ENCODE measurements around the gene LRRC27. TPM values are rescaled to one million over a fixed set of nuclear protein-coding genes. Genes with fewer than 3 reads are reported as not detected.

Gene LRRC27
- total RNA-seq, 1 donor from 2014 or later: 5.8 TPM

GRCh38 chr10:132319853-132320653 is 11.9 kb upstream of the LRRC27 start:
- peak; percentile 70 for DNase-seq (ENCODE audit: low read depth)
- no peak for TF ChIP-seq CTCF (conservative IDR thresholded peaks at IDR 0.05; ENCODE audit: low read depth, low read length)
- H3K4me3 ChIP-seq (ENCODE audit: low read depth, low read length): no peak overlapping the region

- H3K4me3 ChIP-seq (ENCODE audit: low read depth, low read length): no peak overlapping the region
- TF ChIP-seq CTCF (conservative IDR thresholded peaks at IDR 0.05; ENCODE audit: low read depth, low read length): no peak
- no peak for DNase-seq (ENCODE audit: low read depth)
Observed at GRCh38 chr10:132320654-132321469, 11.1 kb upstream of the LRRC27 start.

GRCh38 chr10:132321726-132322125 is 10.3 kb upstream of the LRRC27 start:
- TF ChIP-seq CTCF (conservative IDR thresholded peaks at IDR 0.05; ENCODE audit: low read depth, low read length): no peak
- no peak overlapping the region for H3K4me3 ChIP-seq (ENCODE audit: low read depth, low read length)
- DNase-seq (ENCODE audit: low read depth): no peak

GRCh38 chr10:132322586-132323048 is 9.4 kb upstream of the LRRC27 start:
- H3K4me3 ChIP-seq (ENCODE audit: low read depth, low read length): no peak overlapping the region
- DNase-seq (ENCODE audit: low read depth): no peak
- TF ChIP-seq CTCF (conservative IDR thresholded peaks at IDR 0.05; ENCODE audit: low read depth, low read length): peak; percentile 37

GRCh38 chr10:132324186-132324585 is 7.8 kb upstream of the LRRC27 start:
- no peak for TF ChIP-seq CTCF (conservative IDR thresholded peaks at IDR 0.05; ENCODE audit: low read depth, low read length)
- no peak for DNase-seq (ENCODE audit: low read depth)
- H3K4me3 ChIP-seq (ENCODE audit: low read depth, low read length): no peak overlapping the region

- no peak for DNase-seq (ENCODE audit: low read depth)
- TF ChIP-seq CTCF (conservative IDR thresholded peaks at IDR 0.05; ENCODE audit: low read depth, low read length): no peak
- no peak overlapping the region for H3K4me3 ChIP-seq (ENCODE audit: low read depth, low read length)
Observed at GRCh38 chr10:132326344-132326889, 5.6 kb upstream of the LRRC27 start.

All from epithelial cell of proximal tubule (primary cell).